IMR-90 (cell line): ENCODE results near the gene STX16. TPM values are rescaled to one million over a fixed set of nuclear protein-coding genes. Genes with fewer than 3 reads are reported as not detected.

Experiments used
- ATAC-seq: fragments of 200-7000 bp; cut with Tn5 transposase; 2 replicates; pipeline ENCODE4 v1.9.1; 2020; ENCODE audit warnings: low read depth, mild to moderate bottlenecking, moderate library complexity
- BruUV-seq: library from RNA; stranded (reverse); fragments of 400-500 nt; replicated peaks from 2 replicates; lab custom pipeline; 2021; lab: Mats Ljungman, UMichigan
- CTCF ChIA-PET: fragments of 300-600 bp; formaldehyde crosslinking; extraction: SDS; loops from one replicate; lab custom pipeline; 2021; ENCODE audit warnings: antibody characterized with exemption; lab: Yijun Ruan, JAX
- POLR2A ChIA-PET: fragments of 300-600 bp; sonication (Branson Sonifier 250); formaldehyde crosslinking; loops from one replicate; lab custom pipeline; 2022; ENCODE audit warnings: antibody characterized with exemption; ENCODE audit not compliant: unreplicated experiment; lab: Charles Lee
- DNase-seq: peaks from one replicate; pipeline ENCODE4 v3.0.0; 2013
- H2AFZ ChIP-seq: replicated peaks from 2 replicates; pipeline ENCODE3; 2013; ENCODE audit warnings: low read length, mild to moderate bottlenecking; ENCODE audit not compliant: poor library complexity
- H2AK5ac ChIP-seq: 2 replicates; pipeline ENCODE4 v1.6.1; 2013; ENCODE audit warnings: low read depth, low read length, inconsistent platforms
- H2AK9ac ChIP-seq: replicated peaks from 2 replicates; pipeline ENCODE3; 2013; ENCODE audit warnings: mild to moderate bottlenecking, low read depth, low read length, moderate library complexity; ENCODE audit not compliant: poor library complexity
- H2BK120ac ChIP-seq: 2 replicates; pipeline ENCODE4 v1.6.1; 2013; ENCODE audit warnings: low read depth, low read length, inconsistent platforms
- H2BK15ac ChIP-seq: 3 replicates; pipeline ENCODE4 v1.6.1; 2013; ENCODE audit warnings: low read depth, low read length, inconsistent platforms
- H2BK20ac ChIP-seq: 2 replicates; pipeline ENCODE4 v1.6.1; 2013; ENCODE audit warnings: low read depth, mild to moderate bottlenecking, inconsistent platforms, low read length, moderate library complexity
- H2BK5ac ChIP-seq: 2 replicates; pipeline ENCODE4 v1.6.1; 2013; ENCODE audit warnings: mild to moderate bottlenecking, low read depth, low read length, inconsistent platforms; ENCODE audit not compliant: poor library complexity, severe bottlenecking
- H3K14ac ChIP-seq: replicated peaks from 2 replicates; pipeline ENCODE4 v1.6.1; 2013; ENCODE audit warnings: low read depth, low read length, inconsistent platforms
- H3K18ac ChIP-seq: 2 replicates; pipeline ENCODE4 v1.6.1; 2013; ENCODE audit warnings: low read depth, low read length, control low read depth
- H3K23ac ChIP-seq: 2 replicates; pipeline ENCODE4 v1.6.1; 2013; ENCODE audit warnings: low read depth, low read length, inconsistent platforms
- H3K27ac ChIP-seq: 2 replicates; pipeline ENCODE4 v1.5.1; 2013; ENCODE audit warnings: mild to moderate bottlenecking, control low read depth, low read length; ENCODE audit not compliant: insufficient read depth
- H3K27me3 ChIP-seq: 2 replicates; pipeline ENCODE4 v1.6.1; 2013; ENCODE audit warnings: low read length; ENCODE audit not compliant: control insufficient read depth, insufficient read depth
- H3K36me3 ChIP-seq: 2 replicates; pipeline ENCODE4 v1.6.1; 2013; ENCODE audit warnings: low read length, mixed read lengths; ENCODE audit not compliant: control insufficient read depth, insufficient read depth
- H3K4ac ChIP-seq: 2 replicates; pipeline ENCODE4 v1.6.1; 2013; ENCODE audit warnings: low read depth, low read length, inconsistent platforms
- H3K4me1 ChIP-seq: 2 replicates; pipeline ENCODE4 v1.6.1; 2013; ENCODE audit warnings: low read length, mixed read lengths; ENCODE audit not compliant: control insufficient read depth, insufficient read depth
- H3K4me2 ChIP-seq: 2 replicates; pipeline ENCODE4 v1.6.1; 2013; ENCODE audit warnings: low read depth, mild to moderate bottlenecking, control low read depth, low read length, moderate library complexity
- H3K4me3 ChIP-seq: 2 replicates; pipeline ENCODE4 v1.5.1; 2013; ENCODE audit warnings: low read depth, mild to moderate bottlenecking, control low read depth, low read length, moderate library complexity; ENCODE audit not compliant: insufficient read depth
- H3K56ac ChIP-seq: 2 replicates; pipeline ENCODE4 v1.6.1; 2013; ENCODE audit warnings: low read length, inconsistent platforms; ENCODE audit not compliant: insufficient read depth; ENCODE audit errors: extremely low read depth
- H3K79me1 ChIP-seq, 2 experiments: 2 replicates each; pipeline ENCODE4 v1.6.1; 2013; ENCODE audit warnings: low read length in 2 of 2, inconsistent platforms in 1 of 2, low read depth in 1 of 2
- H3K9ac ChIP-seq: 2 replicates; pipeline ENCODE4 v1.6.1; 2013; ENCODE audit warnings: low read depth, low read length, control low read depth
- H3K9me1 ChIP-seq: 2 replicates; pipeline ENCODE4 v1.6.1; 2013; ENCODE audit warnings: low read length, inconsistent platforms; ENCODE audit not compliant: insufficient read depth
- H3K9me3 ChIP-seq: 2 replicates; pipeline ENCODE4 v1.6.1; 2013; ENCODE audit warnings: low read length; ENCODE audit not compliant: control insufficient read depth, insufficient read depth
- H4K20me1 ChIP-seq: 2 replicates; pipeline ENCODE4 v1.6.1; 2013; ENCODE audit warnings: low read length, inconsistent platforms; ENCODE audit not compliant: insufficient read depth
- H4K5ac ChIP-seq: 2 replicates; pipeline ENCODE4 v1.6.1; 2013; ENCODE audit warnings: mild to moderate bottlenecking, low read depth, low read length, control low read depth
- H4K8ac ChIP-seq, 2 experiments: 2 replicates each; pipeline ENCODE4 v1.6.1; 2013; ENCODE audit warnings: low read depth in 2 of 2, low read length in 2 of 2, control low read depth in 1 of 2, inconsistent platforms in 1 of 2
- H4K91ac ChIP-seq: 2 replicates; pipeline ENCODE4 v1.6.1; 2013; ENCODE audit warnings: low read depth, low read length, inconsistent platforms; ENCODE audit not compliant: insufficient read depth
- BHLHE40 ChIP-seq: fragments of 150-350 bp; IDR thresholded peaks from 2 replicates; pipeline ENCODE4 v1.6.1; 2016; ENCODE audit warnings: mild to moderate bottlenecking, low read depth, low read length
- CEBPB ChIP-seq: IDR thresholded peaks from 2 replicates; pipeline ENCODE4 v1.6.1; 2012; ENCODE audit warnings: low read depth, low read length, improper control_type of control experiment
- CHD1 ChIP-seq: IDR thresholded peaks from 2 replicates; pipeline ENCODE4 v1.6.1; 2012; ENCODE audit warnings: low read depth, low read length, improper control_type of control experiment
- FOS ChIP-seq: fragments of 150-350 bp; IDR thresholded peaks from 2 replicates; pipeline ENCODE4 v1.6.1; 2016; ENCODE audit warnings: low read depth, low read length
- MAFK ChIP-seq: IDR thresholded peaks from 2 replicates; pipeline ENCODE4 v1.6.1; 2012; ENCODE audit warnings: low read depth, low read length, improper control_type of control experiment
- MAZ ChIP-seq: IDR thresholded peaks from 2 replicates; pipeline ENCODE4 v1.6.1; 2012; ENCODE audit warnings: low read depth, mild to moderate bottlenecking, low read length, improper control_type of control experiment, moderate library complexity, borderline replicate concordance
- MXI1 ChIP-seq: IDR thresholded peaks from 2 replicates; pipeline ENCODE4 v1.6.1; 2012; ENCODE audit warnings: low read depth, mild to moderate bottlenecking, low read length, moderate library complexity, borderline replicate concordance
- NFE2L2 ChIP-seq: fragments of 150-350 bp; IDR thresholded peaks from 2 replicates; pipeline ENCODE4 v1.6.1; 2016; ENCODE audit warnings: low read depth, mild to moderate bottlenecking, low read length
- POLR2A ChIP-seq: IDR thresholded peaks from 2 replicates; pipeline ENCODE4 v1.6.1; 2012; ENCODE audit warnings: mild to moderate bottlenecking, low read depth, low read length
- RAD21 ChIP-seq: IDR thresholded peaks from 2 replicates; pipeline ENCODE4 v1.6.1; 2012; ENCODE audit warnings: low read length, improper control_type of control experiment
- RFX5 ChIP-seq: IDR thresholded peaks from 2 replicates; pipeline ENCODE4 v1.8.0; 2012; ENCODE audit warnings: low read depth, mild to moderate bottlenecking, low read length, moderate library complexity
- SMC3 ChIP-seq: fragments of 150-350 bp; IDR thresholded peaks from 2 replicates; pipeline ENCODE4 v1.6.1; 2016; ENCODE audit warnings: low read depth, mild to moderate bottlenecking, antibody characterized with exemption, low read length, moderate library complexity
- USF2 ChIP-seq: fragments of 150-350 bp; IDR thresholded peaks from 2 replicates; pipeline ENCODE4 v1.6.1; 2017; ENCODE audit warnings: mild to moderate bottlenecking, antibody characterized with exemption, low read length, low read depth
- WGBS, 2 experiments: methylation state at CpG; one replicate each; pipeline versions ENCODE4 v1.1.5 to v1.1.7; 2013; ENCODE audit warnings: missing lambda C conversion rate in 2 of 2; ENCODE audit not compliant: insufficient read length in 1 of 2; ENCODE audit errors: extremely low coverage in 2 of 2; 5-methylcytosine and 5-hydroxymethylcytosine counted together
- dilution Hi-C: fragments of 300-500 bp; cut with HindIII; formaldehyde crosslinking; loops from one replicate; pipeline ENCODE4 v1.14.3; 2018; ENCODE audit warnings: low sequenced_read_pairs; ENCODE audit not compliant: unreplicated experiment
- in situ Hi-C: fragments of 300-500 bp; cut with MboI; formaldehyde crosslinking; loops from 3 replicates; pipeline ENCODE4 v1.14.3; 2019; ENCODE audit warnings: low sequenced_read_pairs, inconsistent platforms, mixed read lengths
- intact Hi-C: fragments of 100-400 bp; cut with micrococcal nuclease; formaldehyde crosslinking; loops from 2 replicates; pipeline ENCODE4 v1.10.0; 2022
- polyA plus RNA-seq, 3 experiments: library from polyadenylated mRNA; depleted of rRNA; stranded (reverse); fragments of >200 nt; gene quantifications; 2 replicates each; pipeline ENCODE4 v1.2.3, GENCODE V29; 2012; ENCODE audit warnings: low replicate concordance in 1 of 3
- total RNA-seq: library from RNA; depleted of rRNA; stranded (reverse); fragments of >200 nt; gene quantifications from 2 replicates; pipeline ENCODE4 v1.2.3, GENCODE V29; 2012

Gene STX16
- total and polyA plus RNA-seq, 2 of the 4 experiments (the other 2 are of a cell fraction): 26.9 to 58.2 TPM

- peak; percentile 29; the same call in 1 of the 2 replicates for TF ChIP-seq MAZ
- TF ChIP-seq BHLHE40: peak; percentile 73
- no peak for TF ChIP-seq FOS
These were observed 16.4 kb upstream of the STX16 start (continued) for GRCh38 chr20:58634521-58635278.

- no peak overlapping the region for H3K23ac ChIP-seq
- H3K27ac ChIP-seq: no peak overlapping the region; the same call in 1 of the 2 replicates
- no peak overlapping the region for H3K56ac ChIP-seq
- H4K20me1 ChIP-seq: no peaks in the 10 kb centered on the region
- H4K91ac ChIP-seq: peak overlapping the region; percentile 19
- peak overlapping the region; percentile 56; the same call in 1 of the 3 replicates for H2BK15ac ChIP-seq
- H2AFZ ChIP-seq: peak overlapping the region; percentile 87
- BruUV-seq: no TSS peak
- no peak for TF ChIP-seq USF2
- no peak for TF ChIP-seq SMC3
- TF ChIP-seq MAFK: no peak
- TF ChIP-seq CHD1: no peak
- TF ChIP-seq FOS: no peak
- no peak for TF ChIP-seq NFE2L2
- TF ChIP-seq CEBPB: no peak
- no peak for TF ChIP-seq RFX5
- no peak for TF ChIP-seq MXI1
- TF ChIP-seq RAD21: no peak
- TF ChIP-seq POLR2A: no peak
- H3K4ac ChIP-seq: peak overlapping the region; percentile 84; the same call in 1 of the 2 replicates
- no peaks in the 10 kb centered on the region for H3K9me3 ChIP-seq
- H3K18ac ChIP-seq: no peak overlapping the region
- H3K9ac ChIP-seq: no peak overlapping the region
- CTCF ChIA-PET: no interaction called here
- H3K79me1 ChIP-seq: no peaks in the 10 kb centered on the region; a peak in 1 of 4 replicates
- H2BK20ac ChIP-seq: peak overlapping the region; percentile 18; the same call in 1 of the 2 replicates
- peak overlapping the region; percentile 69 for H2AK5ac ChIP-seq
- peaks cover 7% of the 10 kb centered on the region for H3K9me1 ChIP-seq
- no peak for ATAC-seq
- no peak for DNase-seq
- H3K4me1 ChIP-seq: peaks cover 11% of the 10 kb centered on the region
- no peak overlapping the region for H3K4me2 ChIP-seq
- 75% methylated on average over 6 of the region's 11 CpGs; no CpG with 5 or more reads in 1 of the 2 experiments for WGBS, 2 experiments
- peak overlapping the region; percentile 79 for H2BK120ac ChIP-seq
- intact Hi-C loops (loop anchor here (5.0 kb wide), 1 partner anchor 123 kb away; no protein-coding TSS in a partner anchor), in situ Hi-C loops (no loop called here), dilution Hi-C loops (no loop called here)
- H4K5ac ChIP-seq: no peak overlapping the region
- peak overlapping the region; percentile 33 for H2BK5ac ChIP-seq
- no peaks in the 10 kb centered on the region for H3K27me3 ChIP-seq
- H3K36me3 ChIP-seq: no peaks in the 10 kb centered on the region
- peak overlapping the region; percentile 62; a peak in 2 of 4 replicates for H4K8ac ChIP-seq
- H2AK9ac ChIP-seq: peak overlapping the region; percentile 4
- POLR2A ChIA-PET: no interaction called here
- H3K14ac ChIP-seq: 0 out of 2 replicates have a peak overlapping the region, but pooled peaks have one; percentile 22
- no peak overlapping the region for H3K4me3 ChIP-seq
These were observed 15.8 kb upstream of the STX16 start for GRCh38 chr20:58635279-58635665.
